H9 (cell line): ENCODE results near the gene SRGN. TPM values are rescaled to one million over a fixed set of nuclear protein-coding genes. Genes with fewer than 3 reads are reported as not detected.

Experiments
- DNase-seq: peaks from one replicate; pipeline ENCODE4 v3.0.0-alpha.2; 2017
- H2AFZ ChIP-seq: one replicate; pipeline ENCODE4 v1.6.1; 2013; ENCODE audit warnings: mild to moderate bottlenecking, low read length, control low read depth, moderate library complexity
- H2AK5ac ChIP-seq: 2 replicates; pipeline ENCODE4 v1.6.1; 2013; ENCODE audit warnings: low read length, control low read depth, mixed read lengths; ENCODE audit not compliant: insufficient read length
- H2BK120ac ChIP-seq: one replicate; pipeline ENCODE4 v1.6.1; 2013; ENCODE audit warnings: low read depth, mild to moderate bottlenecking, low read length, control low read depth, inconsistent platforms; ENCODE audit not compliant: poor library complexity, severe bottlenecking
- H2BK12ac ChIP-seq: 2 replicates; pipeline ENCODE4 v1.6.1; 2013; ENCODE audit warnings: low read length, control low read depth, mixed read lengths, low read depth; ENCODE audit not compliant: insufficient read length
- H2BK15ac ChIP-seq: 2 replicates; pipeline ENCODE4 v1.6.1; 2013; ENCODE audit warnings: low read depth, low read length, control low read depth
- H2BK20ac ChIP-seq: one replicate; pipeline ENCODE4 v1.6.1; 2013; ENCODE audit warnings: low read depth, mild to moderate bottlenecking, low read length, control low read depth, inconsistent platforms; ENCODE audit not compliant: poor library complexity, severe bottlenecking
- H2BK5ac ChIP-seq: 2 replicates; pipeline ENCODE4 v1.6.1; 2013; ENCODE audit warnings: low read length, control low read depth, mixed read lengths; ENCODE audit not compliant: insufficient read length
- H3K14ac ChIP-seq: 2 replicates; pipeline ENCODE4 v1.6.1; 2013; ENCODE audit warnings: low read length, control low read depth; ENCODE audit not compliant: insufficient read depth
- H3K18ac ChIP-seq: 2 replicates; pipeline ENCODE4 v1.6.1; 2013; ENCODE audit warnings: low read depth, mild to moderate bottlenecking, mixed read lengths, low read length, control low read depth; ENCODE audit not compliant: insufficient read length
- H3K23ac ChIP-seq: 2 replicates; pipeline ENCODE4 v1.6.1; 2013; ENCODE audit warnings: low read length, control low read depth, mixed read lengths, low read depth; ENCODE audit not compliant: insufficient read length
- H3K23me2 ChIP-seq: 2 replicates; pipeline ENCODE4 v1.6.1; 2013; ENCODE audit warnings: low read depth, mild to moderate bottlenecking, mixed read lengths, low read length, control low read depth; ENCODE audit not compliant: insufficient read length, poor library complexity, severe bottlenecking
- H3K27ac ChIP-seq: 2 replicates; pipeline ENCODE4 v1.5.1; 2013; ENCODE audit warnings: low read length, control low read depth, mixed read lengths, low read depth; ENCODE audit not compliant: insufficient read length
- H3K27me3 ChIP-seq: 2 replicates; pipeline ENCODE4 v1.6.1; 2013; ENCODE audit warnings: low read length, control low read depth, inconsistent platforms; ENCODE audit not compliant: insufficient read depth
- H3K4ac ChIP-seq: 2 replicates; pipeline ENCODE4 v1.6.1; 2013; ENCODE audit warnings: low read depth, mild to moderate bottlenecking, control low read depth, inconsistent platforms, low read length, moderate library complexity
- H3K4me1 ChIP-seq: 2 replicates; pipeline ENCODE4 v1.6.1; 2013; ENCODE audit warnings: low read length, control low read depth, inconsistent platforms; ENCODE audit not compliant: insufficient read depth
- H3K4me2 ChIP-seq: 2 replicates; pipeline ENCODE4 v1.6.1; 2013; ENCODE audit warnings: low read length, control low read depth, mixed read lengths; ENCODE audit not compliant: insufficient read length, insufficient read depth
- H3K56ac ChIP-seq: 2 replicates; pipeline ENCODE4 v1.6.1; 2013; ENCODE audit warnings: low read depth, mild to moderate bottlenecking, mixed read lengths, low read length, control low read depth; ENCODE audit not compliant: insufficient read length
- H3K79me1 ChIP-seq: 2 replicates; pipeline ENCODE4 v1.6.1; 2013; ENCODE audit warnings: low read depth, mild to moderate bottlenecking, moderate library complexity, low read length, control low read depth, inconsistent platforms; ENCODE audit not compliant: insufficient read depth, poor library complexity, severe bottlenecking
- H3K79me2 ChIP-seq: 2 replicates; pipeline ENCODE4 v1.6.1; 2013; ENCODE audit warnings: low read length, control low read depth, inconsistent platforms; ENCODE audit not compliant: insufficient read depth
- H3K9ac ChIP-seq: 2 replicates; pipeline ENCODE4 v1.6.1; 2013; ENCODE audit warnings: low read length, control low read depth, mixed read lengths; ENCODE audit not compliant: insufficient read length; ENCODE audit errors: extremely low read depth
- H3K9me3 ChIP-seq: one replicate; pipeline ENCODE4 v1.6.1; 2013; ENCODE audit warnings: low read depth, low read length, inconsistent platforms; ENCODE audit not compliant: control insufficient read depth
- H3T11ph ChIP-seq: one replicate; pipeline ENCODE4 v1.6.1; 2013; ENCODE audit warnings: mild to moderate bottlenecking, low read length, control low read depth, inconsistent platforms
- H4K20me1 ChIP-seq: one replicate; pipeline ENCODE4 v1.6.1; 2013; ENCODE audit not compliant: control insufficient read depth, insufficient read length, insufficient read depth
- H4K5ac ChIP-seq: 2 replicates; pipeline ENCODE4 v1.6.1; 2013; ENCODE audit warnings: low read depth, mild to moderate bottlenecking, mixed read lengths, low read length, control low read depth; ENCODE audit not compliant: insufficient read length
- H4K8ac ChIP-seq: replicated peaks from 2 replicates; pipeline ENCODE4 v1.6.1; 2013; ENCODE audit warnings: low read length, control low read depth, mixed read lengths, low read depth; ENCODE audit not compliant: insufficient read length
- H4K91ac ChIP-seq: 2 replicates; pipeline ENCODE4 v1.6.1; 2013; ENCODE audit warnings: low read depth, mild to moderate bottlenecking, moderate library complexity, mixed read lengths, low read length, control low read depth; ENCODE audit not compliant: insufficient read length
- H3K27ac Mint-ChIP-seq, 3 experiments: 2 replicates in 2 of 3; 3 replicates in 1 of 3; pipeline ENCODE4 v1.8.0; 2020 to 2021; ENCODE audit warnings: mixed read lengths in 3 of 3, mild to moderate bottlenecking in 1 of 3, moderate library complexity in 1 of 3
- H3K27me3 Mint-ChIP-seq: 2 replicates; pipeline ENCODE4 v1.8.0; 2021; ENCODE audit warnings: low read depth, mild to moderate bottlenecking, moderate library complexity, mixed read lengths
- H3K36me3 Mint-ChIP-seq, 3 experiments: 2 replicates in 2 of 3; 3 replicates in 1 of 3; pipeline ENCODE4 v1.8.0; 2020 to 2021; ENCODE audit warnings: low read depth in 3 of 3, mixed read lengths in 3 of 3; ENCODE audit not compliant: insufficient read depth in 1 of 3
- H3K4me1 Mint-ChIP-seq, 2 experiments: 2 replicates each; pipeline ENCODE4 v1.8.0; 2020; ENCODE audit warnings: mixed read lengths in 2 of 2
- H3K4me3 Mint-ChIP-seq, 2 experiments: 2 replicates in 1 of 2; 3 replicates in 1 of 2; pipeline ENCODE4 v1.8.0; 2020 to 2021; ENCODE audit warnings: mild to moderate bottlenecking in 2 of 2, mixed read lengths in 2 of 2, moderate library complexity in 1 of 2
- H3K9me3 Mint-ChIP-seq, 2 experiments: 2 replicates in 1 of 2; 3 replicates in 1 of 2; pipeline ENCODE4 v1.8.0; 2020; ENCODE audit warnings: mild to moderate bottlenecking in 2 of 2, mixed read lengths in 2 of 2, moderate library complexity in 1 of 2
- CTCF ChIP-seq: fragments of 200-600 bp; sonication (generic); conservative IDR thresholded peaks from 3 replicates; pipeline ENCODE4 v1.8.0; 2021; ENCODE audit warnings: antibody characterized with exemption, mild to moderate bottlenecking
- WGBS: extraction: QIAGEN DNeasy Blood & Tissue Kit; methylation state at CpG from one replicate; pipeline ENCODE4 v1.1.7; 2013; ENCODE audit warnings: missing lambda C conversion rate, low lambda C conversion rate, mixed read lengths; ENCODE audit not compliant: insufficient read length; ENCODE audit errors: extremely low coverage; 5-methylcytosine and 5-hydroxymethylcytosine counted together
- total RNA-seq: library from RNA; stranded (reverse); gene quantifications from 2 replicates; pipeline ENCODE4 v1.2.1, GENCODE V29; 2021

The SRGN gene
- total RNA-seq, 1 experiment from 2014 or later: not detected

- Histone ChIP-seq H2AFZ (no peak overlapping the region), H2BK5ac (no peak overlapping the region), H3K27me3 (no peaks in the 10 kb centered on the region), H3K14ac (no peak overlapping the region), H2AK5ac (no peak overlapping the region), H3K18ac (no peak overlapping the region), H3K27ac (no peak overlapping the region), H3K56ac (no peak overlapping the region), H2BK15ac (no peak overlapping the region), H3K79me2 (no peaks in the 10 kb centered on the region), H2BK120ac (no peak overlapping the region), H4K20me1 (no peaks in the 10 kb centered on the region), H3K23me2 (no peaks in the 10 kb centered on the region), H3T11ph (no peak overlapping the region), H2BK12ac (no peak overlapping the region), H3K4me2 (no peak overlapping the region), H2BK20ac (no peak overlapping the region), H4K5ac (no peak overlapping the region), H4K8ac (no peak overlapping the region), H3K9ac (no peak overlapping the region), H3K79me1 (no peaks in the 10 kb centered on the region), H3K4me1 (no peaks in the 10 kb centered on the region), H3K4ac (no peak overlapping the region), H3K23ac (no peak overlapping the region), H3K9me3 (no peaks in the 10 kb centered on the region), H4K91ac (no peak overlapping the region)
- no peak for DNase-seq
- no peak for TF ChIP-seq CTCF
- no CpG with 5 or more reads among the region's 10 CpGs for WGBS
- Mint-ChIP-seq H3K27ac (no peak overlapping the region; a peak in 1 of 7 replicates), H3K4me3 (no peak overlapping the region), H3K36me3 (no peaks in the 10 kb centered on the region), H3K4me1 (no peaks in the 10 kb centered on the region), H3K27me3 (no peaks in the 10 kb centered on the region; the same call in 1 of the 2 replicates), H3K9me3 (no peaks in the 10 kb centered on the region)
Observed at GRCh38 chr10:69043931-69044531, 43.9 kb upstream of the SRGN start.
